IPS-20b (cell line): ENCODE measurements around the gene TCF7L1.
"Not testable (repeated sequence)": the region's sequence is repeated elsewhere in the genome, so short reads cannot be mapped to it uniquely, and the experiment has no call there.

Experiments
- H3K27ac ChIP-seq: one replicate; pipeline ENCODE4 v1.5.1; 2013; ENCODE audit warnings: low read length
- H3K27me3 ChIP-seq: 2 replicates; pipeline ENCODE4 v1.6.1; 2013; ENCODE audit warnings: mild to moderate bottlenecking, low read length, inconsistent platforms; ENCODE audit not compliant: insufficient read depth
- H3K36me3 ChIP-seq: 2 replicates; pipeline ENCODE4 v1.6.1; 2013; ENCODE audit warnings: low read depth, mild to moderate bottlenecking, inconsistent platforms, low read length, moderate library complexity; ENCODE audit not compliant: insufficient read depth
- H3K4me1 ChIP-seq: 2 replicates; pipeline ENCODE4 v1.6.1; 2013; ENCODE audit warnings: mild to moderate bottlenecking, control low read depth, inconsistent platforms, low read length, moderate library complexity; ENCODE audit not compliant: insufficient read depth
- H3K4me3 ChIP-seq: 2 replicates; pipeline ENCODE4 v1.5.1; 2013; ENCODE audit warnings: mild to moderate bottlenecking, low read length, inconsistent platforms
- H3K9ac ChIP-seq: 2 replicates; pipeline ENCODE4 v1.6.1; 2013; ENCODE audit warnings: low read depth, mild to moderate bottlenecking, inconsistent platforms, low read length, moderate library complexity
- H3K9me3 ChIP-seq: 2 replicates; pipeline ENCODE4 v1.6.1; 2013; ENCODE audit warnings: mild to moderate bottlenecking, low read depth, low read length, inconsistent platforms; ENCODE audit not compliant: insufficient read depth

The TCF7L1 gene

GRCh38 chr2:85187069-85187468 is 53.9 kb downstream of the TCF7L1 start:
- H3K4me1 ChIP-seq = peaks cover 11% of the 10 kb centered on the region; the same call in 1 of the 2 replicates
- no peaks in the 10 kb centered on the region for H3K9me3 ChIP-seq
- no peak overlapping the region for H3K9ac ChIP-seq
- H3K36me3 ChIP-seq = peaks cover 19% of the 10 kb centered on the region; the same call in 1 of the 2 replicates
- no peaks in the 10 kb centered on the region for H3K27me3 ChIP-seq
- no peak overlapping the region for H3K4me3 ChIP-seq
- no peak overlapping the region for H3K27ac ChIP-seq

DNA sequence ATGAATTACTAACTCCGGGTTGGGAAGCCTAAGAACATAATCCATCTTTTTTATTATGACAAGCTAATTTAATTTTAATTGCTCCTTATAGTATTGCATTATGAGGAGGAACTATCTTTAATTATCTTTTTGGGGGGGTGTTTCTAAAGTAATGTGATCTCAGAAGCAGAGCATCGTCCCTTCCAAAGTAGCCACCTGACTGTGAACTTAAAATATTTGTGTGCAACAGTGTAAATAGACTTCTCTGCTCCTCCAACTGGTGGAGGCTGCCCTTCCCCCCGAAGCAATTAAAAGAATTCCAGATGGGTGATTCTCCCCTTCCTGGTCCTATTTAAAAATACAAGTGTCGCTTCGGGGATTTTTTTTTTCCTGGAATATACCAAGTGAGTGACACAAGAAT is 55.7 kb downstream of the TCF7L1 start:
- Histone ChIP-seq H3K4me3 (no peak overlapping the region), H3K27me3 (no peaks in the 10 kb centered on the region), H3K9me3 (no peaks in the 10 kb centered on the region), H3K36me3 (peaks cover 12% of the 10 kb centered on the region; the same call in 1 of the 2 replicates), H3K27ac (no peak overlapping the region), H3K4me1 (peaks cover 11% of the 10 kb centered on the region; the same call in 1 of the 2 replicates), H3K9ac (no peak overlapping the region)

DNA sequence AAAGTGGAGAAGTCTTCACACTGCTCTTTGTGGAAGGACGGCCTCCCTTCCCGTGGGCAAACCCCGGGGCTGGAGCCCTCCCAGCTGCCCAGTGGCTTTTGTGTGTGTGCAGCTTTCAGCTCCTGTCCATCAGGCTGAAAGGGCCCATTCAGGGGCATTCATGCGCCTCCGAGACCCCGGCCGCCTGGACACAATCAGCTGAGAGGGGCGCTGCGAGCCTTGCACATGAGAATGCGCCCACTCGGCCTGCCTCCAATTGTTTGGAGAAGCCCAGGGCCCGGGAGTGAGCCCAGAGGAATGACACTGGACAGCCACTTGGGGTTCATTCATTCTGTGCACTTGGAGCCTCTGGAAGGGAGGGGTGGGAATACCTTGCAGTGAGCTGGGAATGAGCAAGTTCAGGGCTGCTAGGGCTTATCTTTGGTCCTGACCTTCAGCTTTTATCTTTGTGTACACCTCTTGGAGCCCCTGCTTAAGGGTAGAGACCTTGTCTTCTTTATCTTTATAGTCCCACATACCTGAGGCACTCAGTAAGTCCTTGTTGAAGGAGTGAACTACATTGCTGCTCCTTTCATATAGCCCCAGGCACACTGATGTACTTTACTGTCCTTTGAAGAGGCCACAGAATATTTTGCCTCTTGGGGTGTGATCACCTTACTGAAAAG is 56.5 kb downstream of the TCF7L1 start:
- peaks cover 14% of the 10 kb centered on the region; the same call in 1 of the 2 replicates for H3K36me3 ChIP-seq
- H3K27ac ChIP-seq = no peak overlapping the region
- H3K27me3 ChIP-seq = no peaks in the 10 kb centered on the region
- peak overlapping the region; percentile 33; the same call in 1 of the 2 replicates for H3K9ac ChIP-seq
- H3K9me3 ChIP-seq = no peaks in the 10 kb centered on the region
- peaks cover 11% of the 10 kb centered on the region; the same call in 1 of the 2 replicates for H3K4me1 ChIP-seq
- no peak overlapping the region for H3K4me3 ChIP-seq

- H3K4me3 ChIP-seq = no peak overlapping the region
- no peak overlapping the region for H3K9ac ChIP-seq
- H3K36me3 ChIP-seq = peaks cover 18% of the 10 kb centered on the region; the same call in 1 of the 2 replicates
- no peaks in the 10 kb centered on the region for H3K9me3 ChIP-seq
- no peak overlapping the region for H3K27ac ChIP-seq
- peaks cover 11% of the 10 kb centered on the region; the same call in 1 of the 2 replicates for H3K4me1 ChIP-seq
- no peaks in the 10 kb centered on the region for H3K27me3 ChIP-seq
Measured at GRCh38 chr2:85191157-85191556, 58.0 kb downstream of the TCF7L1 start.

DNA sequence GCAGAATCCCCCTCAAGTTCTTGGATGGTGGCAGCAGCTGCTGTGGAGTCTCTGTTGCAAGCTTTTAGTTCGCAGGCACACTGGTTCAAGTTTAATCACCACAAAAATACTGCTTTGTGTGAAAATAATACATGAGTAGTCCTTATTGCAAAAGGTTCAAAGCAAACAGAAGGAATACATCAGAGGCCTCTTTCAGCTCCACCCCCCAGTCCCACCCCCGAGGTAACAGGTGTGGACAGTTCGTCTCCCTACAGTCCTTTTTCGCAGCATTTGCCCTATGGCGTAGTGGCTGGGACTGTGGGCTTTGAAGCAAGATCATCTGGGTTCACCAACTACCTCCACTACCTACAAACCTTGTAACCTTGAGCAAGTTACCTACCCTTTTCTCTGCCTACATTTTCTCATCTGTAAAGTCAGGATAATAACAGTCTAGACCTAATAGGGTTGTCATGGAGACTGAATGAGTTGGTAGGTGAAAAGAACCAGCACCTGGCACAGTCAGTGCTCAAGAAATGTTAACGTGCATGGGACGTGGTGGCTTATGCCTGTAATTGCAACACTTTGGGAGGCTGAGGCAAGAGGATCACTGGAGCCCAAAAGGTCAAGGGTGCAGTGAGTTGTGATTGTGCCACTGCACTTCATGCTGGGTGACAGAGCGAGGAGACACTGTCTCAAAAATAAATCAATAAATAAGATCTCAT is 61.7 kb downstream of the TCF7L1 start:
- Histone ChIP-seq H3K27ac (no peak overlapping the region), H3K27me3 (no peaks in the 10 kb centered on the region), H3K9ac (no peak overlapping the region), H3K36me3 (peaks cover 6% of the 10 kb centered on the region; the same call in 1 of the 2 replicates), H3K4me1 (0 out of 2 replicates have a peak, but pooled peaks cover 3% of the 10 kb centered on the region), H3K4me3 (no peak overlapping the region), H3K9me3 (no peaks in the 10 kb centered on the region)

DNA sequence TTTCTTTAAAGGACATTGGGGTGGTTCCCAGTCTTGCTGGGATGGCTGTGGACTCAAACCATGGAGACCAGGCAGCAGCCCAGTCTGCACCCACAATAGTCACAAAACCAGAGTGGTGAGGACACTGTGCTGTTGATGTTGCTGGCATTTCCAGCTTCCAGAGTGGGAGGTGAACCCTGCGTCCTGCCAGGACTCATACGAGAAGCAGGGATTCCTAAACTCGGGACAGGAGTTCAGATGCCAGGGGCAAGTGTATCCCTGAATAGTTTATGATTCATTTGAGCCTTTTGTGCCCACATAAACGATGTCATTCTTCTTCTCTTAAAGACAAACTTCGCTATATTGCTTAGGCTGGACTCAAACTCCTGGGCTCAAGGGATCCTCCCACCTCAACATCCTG is 62.8 kb downstream of the TCF7L1 start:
- Histone ChIP-seq H3K36me3 (peaks cover 6% of the 10 kb centered on the region; the same call in 1 of the 2 replicates), H3K4me1 (0 out of 2 replicates have a peak, but pooled peaks cover 3% of the 10 kb centered on the region), H3K27me3 (no peaks in the 10 kb centered on the region), H3K27ac (no peak overlapping the region), H3K9me3 (no peaks in the 10 kb centered on the region), H3K4me3 (no peak overlapping the region), H3K9ac (no peak overlapping the region)

GRCh38 chr2:85199698-85200097 is 66.5 kb downstream of the TCF7L1 start:
- Histone ChIP-seq H3K9me3 (no peaks in the 10 kb centered on the region), H3K9ac (no peak overlapping the region), H3K27ac (no peak overlapping the region), H3K4me3 (no peak overlapping the region), H3K4me1 (0 out of 2 replicates have a peak, but pooled peaks cover 3% of the 10 kb centered on the region), H3K27me3 (no peaks in the 10 kb centered on the region), H3K36me3 (peaks cover 5% of the 10 kb centered on the region; the same call in 1 of the 2 replicates)

DNA sequence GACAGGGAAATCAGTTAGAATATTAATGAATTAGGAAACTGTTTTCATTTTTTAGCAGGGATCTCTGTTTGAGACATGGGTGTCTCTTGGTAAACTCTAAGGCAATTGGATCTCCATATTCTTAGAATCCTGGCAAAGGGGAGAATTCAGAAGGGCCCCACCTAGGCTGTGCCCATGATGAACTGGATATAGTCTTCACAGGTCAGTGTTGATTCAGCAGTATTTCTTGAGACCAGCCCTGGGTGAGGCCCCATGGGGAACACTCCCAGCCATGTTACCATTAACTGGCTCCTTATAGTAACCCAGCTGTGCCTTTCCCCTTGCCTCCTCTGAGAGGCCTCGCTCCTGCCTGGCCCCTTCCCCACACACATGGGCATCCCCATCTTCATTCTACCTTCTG is 76.7 kb downstream of the TCF7L1 start:
- Histone ChIP-seq H3K9me3 (no peaks in the 10 kb centered on the region), H3K27ac (no peak overlapping the region)

DNA sequence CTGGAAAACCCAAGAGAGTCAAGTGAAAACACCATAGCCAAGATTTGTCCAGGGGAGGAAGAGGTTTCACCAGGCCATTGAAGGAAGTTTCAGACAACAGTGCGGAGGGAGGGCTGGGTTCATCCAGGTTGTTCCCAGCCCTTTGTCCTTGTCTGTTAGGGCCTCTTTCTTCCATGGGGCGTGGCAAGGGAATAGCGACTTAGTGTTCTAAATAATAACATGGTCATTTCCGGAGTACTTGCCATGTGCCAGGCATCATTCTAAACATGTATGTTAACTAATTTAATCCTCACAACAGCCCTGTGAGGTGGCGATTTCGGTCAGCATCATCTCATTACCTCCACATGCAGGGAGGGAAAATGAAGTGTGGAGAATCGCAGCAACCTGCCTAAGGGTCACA is 77.3 kb downstream of the TCF7L1 start:
- Histone ChIP-seq H3K9me3 (no peaks in the 10 kb centered on the region), H3K4me3 (no peak overlapping the region), H3K36me3 (peaks cover 6% of the 10 kb centered on the region), H3K27ac (no peak overlapping the region), H3K27me3 (no peaks in the 10 kb centered on the region), H3K9ac (no peak overlapping the region), H3K4me1 (peaks cover 26% of the 10 kb centered on the region; the same call in 1 of the 2 replicates)

More for the DNA sequence above, 76.7 kb downstream of the TCF7L1 start:
- Histone ChIP-seq H3K4me3 (no peak overlapping the region), H3K4me1 (peaks cover 21% of the 10 kb centered on the region; the same call in 1 of the 2 replicates), H3K9ac (no peak overlapping the region), H3K27me3 (no peaks in the 10 kb centered on the region), H3K36me3 (peaks cover 6% of the 10 kb centered on the region)

DNA sequence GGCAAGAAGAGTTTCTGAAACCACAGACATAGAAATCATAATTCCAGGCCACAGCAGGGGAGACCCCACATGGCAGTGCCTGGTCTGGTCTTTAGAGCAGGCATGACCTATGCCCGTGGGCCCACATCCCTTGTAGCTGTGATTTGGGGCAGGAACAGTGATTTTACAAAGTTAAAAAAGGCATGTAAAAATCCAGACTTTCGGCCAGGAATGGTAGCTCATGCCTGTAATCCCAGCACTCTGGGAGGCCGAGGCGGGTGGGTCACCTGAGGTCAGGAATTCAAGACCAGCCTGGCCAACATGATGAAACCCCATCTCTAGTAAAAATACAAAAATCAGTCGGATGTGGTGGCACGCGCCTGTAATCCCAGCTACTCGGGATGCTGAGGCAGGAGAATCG is 78.4 kb downstream of the TCF7L1 start:
- H3K4me3 ChIP-seq = not testable (repeated sequence)

DNA sequence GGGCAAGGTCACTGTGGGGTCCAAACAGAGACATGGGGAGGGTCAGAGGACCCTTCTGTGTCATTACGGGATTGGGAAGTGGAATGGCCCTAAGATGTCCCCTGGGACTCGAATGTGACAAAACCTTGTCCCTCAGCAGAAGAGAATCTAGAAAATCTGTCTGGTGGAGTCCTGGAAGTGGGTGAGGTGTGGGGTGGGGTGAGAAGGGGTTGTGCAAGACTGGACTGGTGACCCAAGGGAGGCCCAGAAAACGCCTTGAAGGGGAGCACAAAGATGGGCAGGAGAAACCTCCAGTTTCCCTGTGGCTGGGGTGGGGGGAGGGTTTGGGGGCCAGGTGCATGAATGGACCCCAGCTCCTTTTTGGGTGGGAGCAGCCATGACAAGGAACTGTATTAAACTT is 79.6 kb downstream of the TCF7L1 start:
- H3K27me3 ChIP-seq = no peaks in the 10 kb centered on the region
- H3K4me3 ChIP-seq = no peak overlapping the region
- H3K27ac ChIP-seq = no peak overlapping the region
- peaks cover 6% of the 10 kb centered on the region for H3K36me3 ChIP-seq
- H3K9ac ChIP-seq = no peak overlapping the region
- peaks cover 37% of the 10 kb centered on the region; the same call in 1 of the 2 replicates for H3K4me1 ChIP-seq
- no peaks in the 10 kb centered on the region for H3K9me3 ChIP-seq

More for the DNA sequence above, 78.4 kb downstream of the TCF7L1 start:
- not testable (repeated sequence) for H3K9me3 ChIP-seq, H3K27ac ChIP-seq, H3K36me3 ChIP-seq, H3K27me3 ChIP-seq, H3K9ac ChIP-seq
- H3K4me1 ChIP-seq = peaks cover 34% of the 10 kb centered on the region; the same call in 1 of the 2 replicates
